ENCODE results near the gene EPHA8.

DNA sequence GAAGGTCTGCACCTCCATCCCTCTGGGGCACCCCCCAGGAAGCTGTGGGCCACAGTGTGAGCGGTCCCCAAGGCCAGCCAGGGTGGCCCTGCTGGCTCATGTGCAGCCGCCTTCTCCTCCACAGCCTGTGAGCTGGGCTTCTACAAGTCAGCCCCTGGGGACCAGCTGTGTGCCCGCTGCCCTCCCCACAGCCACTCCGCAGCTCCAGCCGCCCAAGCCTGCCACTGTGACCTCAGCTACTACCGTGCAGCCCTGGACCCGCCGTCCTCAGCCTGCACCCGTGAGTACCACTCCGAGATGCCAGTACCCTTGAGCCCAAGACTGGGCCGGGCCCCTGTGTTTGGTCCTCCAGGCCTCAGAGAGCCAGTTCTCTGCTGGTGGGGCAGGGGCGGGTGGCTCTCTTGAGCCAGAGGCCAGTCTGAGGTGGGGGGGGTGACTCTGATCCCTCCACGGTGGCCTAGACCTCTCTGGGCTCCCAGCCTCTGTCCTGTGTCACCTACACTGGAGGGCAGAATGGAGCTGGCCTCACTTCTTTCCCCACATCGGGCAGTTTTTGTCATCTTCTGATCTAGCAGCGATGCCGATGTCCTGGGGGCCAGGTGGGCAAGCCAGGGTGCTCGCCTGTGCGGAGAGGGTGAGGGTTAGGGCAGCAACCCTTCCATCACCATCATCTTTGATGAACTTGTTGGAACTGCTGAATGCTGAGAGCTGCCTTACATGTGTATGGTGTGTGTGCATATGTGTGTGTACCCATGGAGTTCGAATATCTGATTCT, 23.3 kb downstream of the EPHA8 start:
- TF ChIP-seq, protein P1, sequence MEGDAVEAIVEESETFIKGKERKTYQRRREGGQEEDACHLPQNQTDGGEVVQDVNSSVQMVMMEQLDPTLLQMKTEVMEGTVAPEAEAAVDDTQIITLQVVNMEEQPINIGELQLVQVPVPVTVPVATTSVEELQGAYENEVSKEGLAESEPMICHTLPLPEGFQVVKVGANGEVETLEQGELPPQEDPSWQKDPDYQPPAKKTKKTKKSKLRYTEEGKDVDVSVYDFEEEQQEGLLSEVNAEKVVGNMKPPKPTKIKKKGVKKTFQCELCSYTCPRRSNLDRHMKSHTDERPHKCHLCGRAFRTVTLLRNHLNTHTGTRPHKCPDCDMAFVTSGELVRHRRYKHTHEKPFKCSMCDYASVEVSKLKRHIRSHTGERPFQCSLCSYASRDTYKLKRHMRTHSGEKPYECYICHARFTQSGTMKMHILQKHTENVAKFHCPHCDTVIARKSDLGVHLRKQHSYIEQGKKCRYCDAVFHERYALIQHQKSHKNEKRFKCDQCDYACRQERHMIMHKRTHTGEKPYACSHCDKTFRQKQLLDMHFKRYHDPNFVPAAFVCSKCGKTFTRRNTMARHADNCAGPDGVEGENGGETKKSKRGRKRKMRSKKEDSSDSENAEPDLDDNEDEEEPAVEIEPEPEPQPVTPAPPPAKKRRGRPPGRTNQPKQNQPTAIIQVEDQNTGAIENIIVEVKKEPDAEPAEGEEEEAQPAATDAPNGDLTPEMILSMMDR (IDR thresholded peaks at IDR 0.05; ENCODE audit: insufficient read depth, low read length) = no peak
- TF ChIP-seq, protein P2, sequence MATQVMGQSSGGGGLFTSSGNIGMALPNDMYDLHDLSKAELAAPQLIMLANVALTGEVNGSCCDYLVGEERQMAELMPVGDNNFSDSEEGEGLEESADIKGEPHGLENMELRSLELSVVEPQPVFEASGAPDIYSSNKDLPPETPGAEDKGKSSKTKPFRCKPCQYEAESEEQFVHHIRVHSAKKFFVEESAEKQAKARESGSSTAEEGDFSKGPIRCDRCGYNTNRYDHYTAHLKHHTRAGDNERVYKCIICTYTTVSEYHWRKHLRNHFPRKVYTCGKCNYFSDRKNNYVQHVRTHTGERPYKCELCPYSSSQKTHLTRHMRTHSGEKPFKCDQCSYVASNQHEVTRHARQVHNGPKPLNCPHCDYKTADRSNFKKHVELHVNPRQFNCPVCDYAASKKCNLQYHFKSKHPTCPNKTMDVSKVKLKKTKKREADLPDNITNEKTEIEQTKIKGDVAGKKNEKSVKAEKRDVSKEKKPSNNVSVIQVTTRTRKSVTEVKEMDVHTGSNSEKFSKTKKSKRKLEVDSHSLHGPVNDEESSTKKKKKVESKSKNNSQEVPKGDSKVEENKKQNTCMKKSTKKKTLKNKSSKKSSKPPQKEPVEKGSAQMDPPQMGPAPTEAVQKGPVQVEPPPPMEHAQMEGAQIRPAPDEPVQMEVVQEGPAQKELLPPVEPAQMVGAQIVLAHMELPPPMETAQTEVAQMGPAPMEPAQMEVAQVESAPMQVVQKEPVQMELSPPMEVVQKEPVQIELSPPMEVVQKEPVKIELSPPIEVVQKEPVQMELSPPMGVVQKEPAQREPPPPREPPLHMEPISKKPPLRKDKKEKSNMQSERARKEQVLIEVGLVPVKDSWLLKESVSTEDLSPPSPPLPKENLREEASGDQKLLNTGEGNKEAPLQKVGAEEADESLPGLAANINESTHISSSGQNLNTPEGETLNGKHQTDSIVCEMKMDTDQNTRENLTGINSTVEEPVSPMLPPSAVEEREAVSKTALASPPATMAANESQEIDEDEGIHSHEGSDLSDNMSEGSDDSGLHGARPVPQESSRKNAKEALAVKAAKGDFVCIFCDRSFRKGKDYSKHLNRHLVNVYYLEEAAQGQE (IDR thresholded peaks at IDR 0.05; ENCODE audit: insufficient replicate concordance, low read depth) = no peak

Measured in HL-60 (cell line).